Posterior vena cava (tissue), 2 donors: ENCODE results near the gene OR6C65. TPM values are rescaled to one million over a fixed set of nuclear protein-coding genes. Genes with fewer than 3 reads are reported as not detected.
"Not testable (repeated sequence)": the region's sequence is repeated elsewhere in the genome, so short reads cannot be mapped to it uniquely, and the experiment has no call there.

Source experiments
- DNase-seq: peaks from one replicate; pipeline ENCODE4 v3.0.0-alpha.2; 2020; ENCODE audit warnings: low spot score
- intact Hi-C, 2 donors: fragments of 100-400 bp; cut with DNase I; formaldehyde crosslinking; loops; one replicate each; pipeline versions ENCODE4 v1.14.1 to v1.14.2; 2022 to 2023
- total RNA-seq, 2 donors: library from RNA; stranded (reverse); fragmentation: NEBNext Ultra II Directional; extraction: Animal tissue kit (Norgen Biotek cat#: 25700); gene quantifications; one replicate each; pipeline ENCODE4 v1.2.1, GENCODE V29; 2021
- donor health status: DM: yes; HTN: yes; CAD: no.
- donor health status: DM: yes; HTN: yes; CAD: no.

Gene OR6C65
- total RNA-seq, 2 donors from 2014 or later = not detected

DNA sequence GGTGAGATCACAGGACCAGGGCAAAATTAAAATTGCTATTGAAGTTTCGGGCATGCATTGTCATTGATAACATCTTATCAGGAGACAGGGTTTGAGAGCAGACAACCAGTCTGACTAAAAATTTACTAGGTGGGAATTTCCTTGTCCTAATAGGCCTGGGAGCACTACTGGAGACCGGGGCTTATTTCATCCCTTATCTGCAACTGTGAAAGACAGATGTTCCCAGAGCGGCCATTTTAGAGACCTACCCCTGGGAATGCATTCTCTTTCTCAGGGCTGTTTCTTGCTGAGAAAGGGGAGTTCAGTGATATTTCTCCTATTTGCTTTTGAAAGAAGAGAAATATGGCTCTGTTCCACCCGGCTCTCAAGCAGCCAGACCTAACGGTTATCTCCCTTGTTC, 40.9 kb downstream of the OR6C65 start:
- intact Hi-C loops, DNase-seq: not testable (repeated sequence)

GRCh38 chr12:55443776-55444175, 43.4 kb downstream of the OR6C65 start, which contains the start of gene OR6C2:
TSS of gene OR6C2 (plus strand) at chr12:55444076. CDS start at chr12:55452214, 8,138 bp downstream.
- intact Hi-C loops = no loop called here
- no peak for DNase-seq

DNA sequence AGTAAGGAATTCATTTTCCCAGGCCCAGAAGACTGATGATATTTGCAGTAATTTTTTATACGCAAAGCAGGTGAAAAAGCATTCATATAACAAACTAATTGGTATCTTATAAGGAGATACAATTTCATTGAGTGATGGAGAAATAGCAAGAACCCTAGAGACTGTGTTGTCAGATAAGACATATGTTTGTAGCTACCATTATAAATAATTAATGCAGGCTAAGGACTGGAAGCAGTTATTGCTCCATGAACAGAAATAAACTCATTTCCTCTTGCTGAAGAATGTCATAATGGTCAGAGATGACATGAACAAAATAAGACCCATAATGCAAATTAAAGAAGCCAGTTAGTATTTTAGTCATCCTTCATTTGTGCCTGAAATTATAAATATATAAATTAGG, 45.0 kb downstream of the OR6C65 start:
- no peak for DNase-seq
- intact Hi-C loops = no loop called here

DNA sequence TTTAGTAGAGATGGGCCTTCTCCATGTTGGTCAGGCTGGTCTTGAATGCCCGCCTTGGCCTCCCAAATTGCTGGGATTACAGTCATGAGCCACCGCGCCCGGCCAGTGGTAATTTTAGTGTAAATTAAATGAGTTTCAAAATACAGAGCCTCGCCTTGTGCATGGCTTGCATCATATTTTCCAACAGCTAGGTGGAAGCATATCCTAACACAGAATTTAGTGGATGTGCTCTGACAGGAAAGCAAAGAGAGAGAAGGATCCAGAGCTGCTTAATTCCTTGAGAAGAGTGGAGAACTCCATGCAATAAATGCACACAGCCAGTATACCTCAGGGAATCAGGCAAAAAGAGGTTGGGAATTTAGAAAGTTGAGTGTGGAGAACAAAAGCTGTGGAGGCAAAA, 46.0 kb downstream of the OR6C65 start:
- DNase-seq = no peak
- intact Hi-C loops = no loop called here

DNA sequence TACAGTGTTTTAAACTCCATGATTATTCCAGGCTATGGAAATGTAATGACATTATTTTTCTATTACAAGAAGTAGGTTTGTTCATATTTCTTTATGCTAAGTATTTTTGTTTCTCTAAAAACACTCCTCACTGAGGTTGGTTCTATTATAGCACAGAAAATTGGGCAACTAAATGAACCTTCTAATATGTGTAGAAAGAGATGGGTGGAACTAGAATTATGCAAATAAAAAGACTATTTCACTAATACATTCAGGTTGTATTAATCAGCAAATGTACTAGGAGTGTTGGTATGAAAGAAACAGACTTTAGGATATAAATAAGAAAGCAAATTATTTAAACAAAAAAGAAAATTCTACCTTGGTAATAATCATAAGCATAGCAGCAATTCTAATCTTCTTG, 48.5 kb downstream of the OR6C65 start:
- DNase-seq = no peak

More for the DNA sequence above, 48.5 kb downstream of the OR6C65 start:
- intact Hi-C loops = no loop called here

Other genes starting within 250 kb of the OR6C65 start
- gene OR10A7, start 179.5 kb upstream of the OR6C65 start, total RNA-seq = not detected
- not detected for gene OR6C74, start 155.9 kb upstream of the OR6C65 start, total RNA-seq
- not detected for gene OR6C6, start 104.0 kb upstream of the OR6C65 start, total RNA-seq
- gene OR6C1, start 86.2 kb upstream of the OR6C65 start, total RNA-seq = not detected
- gene OR6C3, start 69.8 kb upstream of the OR6C65 start, total RNA-seq = not detected
- not detected for gene OR6C75, start 37.6 kb upstream of the OR6C65 start, total RNA-seq
- gene OR6C76, start 25.7 kb downstream of the OR6C65 start, total RNA-seq = not detected
- gene OR6C2, start 43.5 kb downstream of the OR6C65 start, total RNA-seq = not detected
- not detected for gene OR6C70, start 69.6 kb downstream of the OR6C65 start, total RNA-seq
- gene OR6C68, start 91.8 kb downstream of the OR6C65 start, total RNA-seq = not detected
- not detected for gene OR6C4, start 149.1 kb downstream of the OR6C65 start, total RNA-seq
- not detected for gene OR2AP1, start 171.9 kb downstream of the OR6C65 start, total RNA-seq
- not detected for gene OR10P1, start 236.4 kb downstream of the OR6C65 start, total RNA-seq